ENCODE data around the gene ADH5.

GRCh38 chr4:99104153-99104552 is 15.6 kb upstream of the ADH5 start:
- no peak for TF ChIP-seq CTCF (IDR thresholded peaks at IDR 0.05; ENCODE audit: insufficient read depth, low read length)
- no peak for TF ChIP-seq REST (IDR thresholded peaks at IDR 0.05; ENCODE audit: insufficient replicate concordance, low read depth)
